Left lobe of liver (tissue), 2 donors: ENCODE measurements around the gene BIVM. TPM values are rescaled to one million over a fixed set of nuclear protein-coding genes. Genes with fewer than 3 reads are reported as not detected.

Source experiments
- ATAC-seq: fragments of 200-7000 bp; cut with Tn5 transposase; one replicate; pipeline ENCODE4 v1.9.1; 2020; ENCODE audit warnings: mild to moderate bottlenecking, moderate library complexity
- DNase-seq: peaks from one replicate; pipeline ENCODE4 v3.0.0-alpha.2; 2020; ENCODE audit warnings: low spot score
- total RNA-seq: library from RNA; stranded (reverse); gene quantifications from one replicate; pipeline ENCODE4 v1.2.1, GENCODE V29; 2021
- donor health status: DM: no; HTN: no; CAD: no; lungs with moderate emphysema.
- donor health status: DM: no; HTN: yes; CAD: no.

The BIVM gene
- total RNA-seq, 1 donor from 2014 or later: 19.6 TPM

GRCh38 chr13:102875256-102875655, 76.3 kb downstream of the BIVM start:
- DNase-seq (no peak), ATAC-seq (no peak)

- no peak for DNase-seq
- peak; percentile 27 for ATAC-seq
Measured at GRCh38 chr13:102877303-102877702, 78.4 kb downstream of the BIVM start.

- DNase-seq (no peak), ATAC-seq (no peak)
Measured at GRCh38 chr13:102878481-102878880, 79.6 kb downstream of the BIVM start.

GRCh38 chr13:102879793-102880499, 81.0 kb downstream of the BIVM start:
- no peak for ATAC-seq

GRCh38 chr13:102881819-102882686, 83.1 kb downstream of the BIVM start:
- peak; percentile 67 for DNase-seq
- peak; percentile 89 for ATAC-seq

More at GRCh38 chr13:102879793-102880499, 81.0 kb downstream of the BIVM start:
- DNase-seq: no peak

Other genes with a start within 250 kb of the BIVM start
- gene TPP2, start 202.1 kb upstream of the BIVM start, total RNA-seq: 20.3 TPM
- not detected for gene METTL21C, start 104.1 kb upstream of the BIVM start, total RNA-seq
- gene TEX30, start 25.3 kb upstream of the BIVM start, total RNA-seq: 9.4 TPM
- gene POGLUT2, start 143 bp upstream of the BIVM start, total RNA-seq: 4.5 TPM
- gene ERCC5, start 46.9 kb downstream of the BIVM start, total RNA-seq: 23.9 TPM